Small intestine (tissue), 7 donors: ENCODE measurements around the gene RELN. TPM values are rescaled to one million over a fixed set of nuclear protein-coding genes. Genes with fewer than 3 reads are reported as not detected.

Source experiments
- DNase-seq, 2 donors: peaks; one replicate each; pipeline versions ENCODE4 v3.0.0 to v3.0.0-alpha.2; 2013
- FAIRE-seq: peaks from 2 replicates; lab custom pipeline; 2012; peaks lifted over from hg19 to GRCh38; lab: Jason Lieb, UNC
- H3K27ac ChIP-seq, 3 donors: one replicate each; pipeline ENCODE4 v1.5.1; 2013; ENCODE audit warnings: low read length in 2 of 3, mild to moderate bottlenecking in 2 of 3, control low read depth in 1 of 3, inconsistent platforms in 1 of 3, low read depth in 1 of 3, moderate library complexity in 1 of 3
- H3K27me3 ChIP-seq, 3 donors: one replicate each; pipeline ENCODE4 v1.6.1; 2013; ENCODE audit warnings: low read length in 3 of 3, inconsistent platforms in 1 of 3; ENCODE audit not compliant: control insufficient read depth in 3 of 3, insufficient read depth in 3 of 3
- H3K36me3 ChIP-seq, 3 donors: one replicate each; pipeline ENCODE4 v1.6.1; 2013; ENCODE audit warnings: low read length in 3 of 3, inconsistent platforms in 1 of 3, low read depth in 1 of 3, mild to moderate bottlenecking in 1 of 3, moderate library complexity in 1 of 3; ENCODE audit not compliant: control insufficient read depth in 3 of 3, insufficient read depth in 2 of 3
- H3K4me1 ChIP-seq, 3 donors: one replicate each; pipeline ENCODE4 v1.6.1; 2013; ENCODE audit warnings: low read length in 2 of 3, inconsistent platforms in 1 of 3, low read depth in 1 of 3, mild to moderate bottlenecking in 1 of 3, moderate library complexity in 1 of 3; ENCODE audit not compliant: control insufficient read depth in 3 of 3, insufficient read depth in 2 of 3
- H3K4me3 ChIP-seq, 3 donors: one replicate each; pipeline ENCODE4 v1.5.1; 2013; ENCODE audit warnings: low read length in 3 of 3, control low read depth in 1 of 3, inconsistent platforms in 1 of 3, low read depth in 1 of 3, mild to moderate bottlenecking in 1 of 3, moderate library complexity in 1 of 3
- H3K9me3 ChIP-seq, 2 donors: one replicate each; pipeline ENCODE4 v1.6.1; 2013; ENCODE audit warnings: low read depth in 1 of 2, low read length in 1 of 2; ENCODE audit not compliant: control insufficient read depth in 2 of 2, insufficient read depth in 1 of 2
- WGBS, 3 donors: extraction: QIAGEN DNeasy Blood & Tissue Kit; methylation state at CpG; one replicate each; pipeline ENCODE4 v1.1.7; 2013; 5-methylcytosine and 5-hydroxymethylcytosine counted together
- polyA plus RNA-seq, 4 donors: library from polyadenylated mRNA; stranded (reverse) in 3 of 4; unstranded in 1 of 4; fragments of 200-250 nt in 3 of 4; fragments of 120-200 nt in 1 of 4; gene quantifications; one replicate each; pipeline versions ENCODE4 v1.2.1 to v1.2.3, GENCODE V29; 2013
- donor health status: healthy with polysubstance abuse.
- donor health status: control.
- donor health status: control.
- donor health status: Bipolar disorder and iron deficiency.
- donor health status: healthy.

RELN gene
- polyA plus RNA-seq, 4 donors: 3.4 to 8.1 TPM; not detected in 2

DNA sequence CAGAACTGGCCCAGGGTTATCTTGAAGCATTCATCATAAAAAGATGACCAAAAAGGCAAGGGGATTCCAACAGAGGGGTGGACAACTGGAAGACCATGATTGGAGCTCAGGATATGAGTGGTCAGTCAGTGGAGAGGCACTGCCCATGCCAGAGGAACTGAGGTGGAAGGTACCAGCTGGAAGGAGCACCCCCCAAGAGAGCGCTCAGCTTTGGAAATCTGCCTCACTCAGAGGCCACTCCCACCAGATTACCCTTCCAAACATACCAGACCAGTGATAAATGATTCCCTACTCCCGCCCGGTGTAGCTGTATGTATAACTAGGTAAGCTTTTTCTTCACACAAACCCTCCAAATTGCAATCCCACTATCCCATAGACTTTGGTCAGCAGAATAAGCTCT lies 286.5 kb downstream of the RELN start:
- FAIRE-seq (no peak), DNase-seq (no peak)
- no peak overlapping the region for H3K4me3 ChIP-seq
- no peak overlapping the region for H3K27ac ChIP-seq
- no peaks in the 10 kb centered on the region for H3K9me3 ChIP-seq
- peaks cover 0 to 7% (median 0%) of the 10 kb centered on the region in 3 donors for H3K27me3 ChIP-seq
- H3K36me3 ChIP-seq: no peaks in the 10 kb centered on the region
- WGBS, 3 donors: 47 to 56% (median 47%) methylated on average over 3 of the region's 3 CpGs
- H3K4me1 ChIP-seq: no peaks in the 10 kb centered on the region

GRCh38 chr7:103702454-103702853 lies 287.0 kb downstream of the RELN start:
- FAIRE-seq: no peak
- no peaks in the 10 kb centered on the region for H3K36me3 ChIP-seq
- no peaks in the 10 kb centered on the region for H3K9me3 ChIP-seq
- 45 to 70% (median 64%) methylated on average over 3 of the region's 3 CpGs for WGBS, 3 donors
- DNase-seq: no peak
- H3K27ac ChIP-seq: no peak overlapping the region
- H3K4me3 ChIP-seq: no peak overlapping the region
- no peaks in the 10 kb centered on the region for H3K4me1 ChIP-seq
- peaks cover 0 to 7% (median 0%) of the 10 kb centered on the region in 3 donors for H3K27me3 ChIP-seq

DNA sequence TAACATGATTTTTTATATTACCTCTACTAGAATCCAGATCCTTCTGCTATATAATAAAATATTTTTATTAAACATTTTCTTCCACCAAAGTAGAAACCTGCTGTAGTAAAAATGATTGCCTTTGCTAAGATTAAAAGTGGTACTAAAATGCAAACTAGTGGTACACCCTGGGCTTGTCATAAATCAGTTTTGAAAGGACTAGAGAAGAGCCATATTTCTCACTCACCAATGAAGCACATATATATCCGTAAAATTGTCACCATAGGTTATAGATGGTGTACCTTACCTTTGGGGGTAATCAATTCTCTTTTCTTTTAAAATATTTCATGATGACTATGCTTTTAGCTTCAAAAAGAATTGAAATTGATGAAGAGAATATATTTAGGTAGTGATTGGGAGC lies 290.4 kb downstream of the RELN start:
- FAIRE-seq: no peak
- H3K27ac ChIP-seq: no peak overlapping the region
- H3K9me3 ChIP-seq: no peaks in the 10 kb centered on the region
- 87 to 95% (median 93%) methylated on average over 1 of the region's 1 CpG for WGBS, 3 donors
- no peak for DNase-seq
- no peak overlapping the region for H3K4me3 ChIP-seq
- no peaks in the 10 kb centered on the region for H3K36me3 ChIP-seq
- peaks cover 0 to 7% (median 0%) of the 10 kb centered on the region in 3 donors for H3K27me3 ChIP-seq
- no peaks in the 10 kb centered on the region for H3K4me1 ChIP-seq

- Histone ChIP-seq H3K9me3 (no peaks in the 10 kb centered on the region), H3K27me3 (peaks cover 0 to 6% (median 0%) of the 10 kb centered on the region in 3 donors), H3K4me1 (no peaks in the 10 kb centered on the region), H3K27ac (no peak overlapping the region), H3K4me3 (no peak overlapping the region), H3K36me3 (no peaks in the 10 kb centered on the region)
- DNase-seq (no peak), FAIRE-seq (no peak)
These were observed 291.4 kb downstream of the RELN start for GRCh38 chr7:103698064-103698463.

DNA sequence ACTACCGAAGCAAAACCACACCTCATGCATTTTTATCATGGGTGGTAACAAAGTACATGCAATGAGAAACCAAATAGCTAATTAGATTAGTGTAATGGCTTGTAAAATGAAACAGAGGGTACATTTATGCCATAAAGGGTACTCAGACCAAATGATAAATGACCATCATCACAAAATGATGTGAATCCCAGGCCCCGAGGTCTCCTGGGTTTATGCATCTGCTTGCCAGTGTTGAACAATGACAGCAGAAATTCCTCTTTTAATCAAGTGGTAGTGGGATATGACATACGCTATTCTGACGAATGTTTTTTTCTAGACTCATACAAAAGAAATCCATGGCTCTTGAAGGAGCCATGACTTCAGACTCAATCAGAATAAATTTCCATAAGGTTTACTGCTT lies 293.9 kb downstream of the RELN start:
- FAIRE-seq (no peak), DNase-seq (no peak)
- H3K9me3 ChIP-seq: no peaks in the 10 kb centered on the region
- no peaks in the 10 kb centered on the region for H3K27me3 ChIP-seq
- H3K4me1 ChIP-seq: no peaks in the 10 kb centered on the region
- H3K36me3 ChIP-seq: no peaks in the 10 kb centered on the region
- WGBS, 3 donors: 55 to 72% (median 69%) methylated on average over 4 of the region's 4 CpGs
- no peak overlapping the region for H3K27ac ChIP-seq
- no peak overlapping the region for H3K4me3 ChIP-seq

DNA sequence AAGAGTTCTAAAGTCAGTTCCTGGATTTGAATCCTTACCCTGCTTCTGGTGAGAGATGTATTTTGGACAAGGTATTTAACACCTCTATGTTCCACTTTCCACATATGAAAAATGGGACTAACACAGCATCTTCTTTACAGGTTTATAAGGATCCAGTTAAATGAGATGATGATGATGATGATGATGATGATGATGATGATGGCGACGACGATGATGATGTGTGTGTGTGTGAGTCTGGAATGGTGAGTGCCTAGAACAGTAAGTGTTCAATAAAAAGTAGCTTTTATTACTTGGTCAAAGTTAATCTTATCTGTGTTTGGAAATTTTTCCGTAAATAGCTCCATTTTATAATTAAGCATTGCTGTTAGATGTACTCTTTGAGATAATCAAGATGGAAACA lies 295.2 kb downstream of the RELN start:
- FAIRE-seq: no peak
- WGBS, 3 donors: 80 to 90% (median 88%) methylated on average over 4 of the region's 4 CpGs
- H3K27ac ChIP-seq: no peak overlapping the region

DNA sequence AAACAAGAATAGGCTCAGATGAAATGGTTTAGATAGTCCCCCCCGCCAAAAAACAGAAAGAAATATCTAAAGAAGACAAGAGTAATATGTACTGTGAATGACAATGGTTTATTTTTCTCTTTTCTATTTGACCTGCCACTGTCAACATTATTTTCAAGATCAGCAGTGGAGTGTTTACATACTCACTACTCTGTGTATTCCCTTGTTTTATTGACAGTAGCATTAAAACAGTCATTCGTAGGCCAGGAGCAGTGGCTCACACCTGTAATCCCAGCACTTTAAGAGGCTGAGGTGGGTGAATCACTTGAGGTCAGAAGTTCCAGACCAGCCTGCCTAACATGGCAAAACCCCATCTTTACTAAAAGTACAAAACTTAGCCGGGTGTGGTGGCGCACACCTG lies 298.2 kb downstream of the RELN start:
- Histone ChIP-seq H3K4me1 (no peaks in the 10 kb centered on the region), H3K27me3 (no peaks in the 10 kb centered on the region), H3K27ac (no peak overlapping the region), H3K4me3 (no peak overlapping the region), H3K36me3 (no peaks in the 10 kb centered on the region), H3K9me3 (no peaks in the 10 kb centered on the region)
- 58 to 72% (median 68%) methylated on average over 4 of the region's 4 CpGs for WGBS, 3 donors
- DNase-seq: no peak
- FAIRE-seq: no peak

More for the DNA sequence above, 295.2 kb downstream of the RELN start:
- Histone ChIP-seq H3K36me3 (no peaks in the 10 kb centered on the region), H3K27me3 (no peaks in the 10 kb centered on the region), H3K4me1 (no peaks in the 10 kb centered on the region), H3K9me3 (no peaks in the 10 kb centered on the region), H3K4me3 (no peak overlapping the region)
- no peak for DNase-seq

GRCh38 chr7:103690242-103690974 lies 299.1 kb downstream of the RELN start:
- Histone ChIP-seq H3K27ac (no peak overlapping the region), H3K36me3 (no peaks in the 10 kb centered on the region), H3K9me3 (no peaks in the 10 kb centered on the region), H3K27me3 (no peaks in the 10 kb centered on the region), H3K4me1 (no peaks in the 10 kb centered on the region), H3K4me3 (no peak overlapping the region)
- WGBS, 3 donors: 17 to 48% (median 29%) methylated on average over 6 of the region's 6 CpGs
- DNase-seq: peak; percentile 19 to 63
- no peak for FAIRE-seq

- H3K4me3 ChIP-seq: no peak overlapping the region
- no peak for FAIRE-seq
- H3K9me3 ChIP-seq: no peaks in the 10 kb centered on the region
- no peaks in the 10 kb centered on the region for H3K27me3 ChIP-seq
- 15 to 37% (median 32%) methylated on average over 5 of the region's 5 CpGs for WGBS, 3 donors
- no peaks in the 10 kb centered on the region for H3K4me1 ChIP-seq
- H3K36me3 ChIP-seq: no peaks in the 10 kb centered on the region
- no peak for DNase-seq
- H3K27ac ChIP-seq: no peak overlapping the region
These were observed 300.2 kb downstream of the RELN start for GRCh38 chr7:103689255-103689654.
